ENCODE measurements around the gene TOB1. TPM values are rescaled to one million over a fixed set of nuclear protein-coding genes. Genes with fewer than 3 reads are reported as not detected.
A peak's percentile ranks its signal among the peaks of the same experiment; 100 is the strongest.

Gene TOB1
- total RNA-seq, 4 donors from 2014 or later: 26.7 to 34.4 (median 31.0) TPM

- TF ChIP-seq POLR2A (IDR thresholded peaks at IDR 0.05; ENCODE audit: low read depth) (no peak), POLR2AphosphoS5 (IDR thresholded peaks at IDR 0.05) (no peak), EP300 (IDR thresholded peaks at IDR 0.05) (no peak), CTCF (IDR thresholded peaks at IDR 0.05) (no peak)
- Histone ChIP-seq H3K27ac (replicated peaks in 1 of 4) (peak overlapping the region; percentile 73 to 79 (median 76)), H3K9me3 (no peaks in the 10 kb centered on the region), H3K4me1 (peaks cover 9 to 19% (median 18%) of the 10 kb centered on the region in 4 donors), H3K36me3 (no peaks in the 10 kb centered on the region), H3K27me3 (no peaks in the 10 kb centered on the region), H3K4me3 (peak overlapping the region in 1 of 4 donors; percentile 44)
- DNase-seq (ENCODE audit: extremely low spot score): peak; percentile 75
- intact Hi-C loops (cut with DNase I): loop anchor here (5.0 kb wide), 1 partner anchor 104 kb away; no protein-coding TSS in a partner anchor
- WGBS: 88% methylated on average over 6 of the region's 6 CpGs
Measured at GRCh38 chr17:50853015-50853615, 13.0 kb downstream of the TOB1 start.

- TF ChIP-seq POLR2A (IDR thresholded peaks at IDR 0.05; ENCODE audit: low read depth) (no peak), POLR2AphosphoS5 (IDR thresholded peaks at IDR 0.05) (no peak), EP300 (IDR thresholded peaks at IDR 0.05) (no peak), CTCF (IDR thresholded peaks at IDR 0.05) (no peak)
- peaks cover 9 to 19% (median 18%) of the 10 kb centered on the region in 4 donors for H3K4me1 ChIP-seq
- H3K27me3 ChIP-seq: no peaks in the 10 kb centered on the region
- H3K9me3 ChIP-seq: no peaks in the 10 kb centered on the region
- DNase-seq (ENCODE audit: extremely low spot score): no peak
- intact Hi-C loops (cut with DNase I): loop anchor here (5.0 kb wide), 1 partner anchor 107 kb away; no protein-coding TSS in a partner anchor
- no peak overlapping the region for H3K27ac ChIP-seq (replicated peaks in 1 of 4)
- no peak overlapping the region for H3K4me3 ChIP-seq
- H3K36me3 ChIP-seq: no peaks in the 10 kb centered on the region
- 80% methylated on average over 7 of the region's 7 CpGs for WGBS
Measured at GRCh38 chr17:50850640-50851039, 15.5 kb downstream of the TOB1 start.

- Histone ChIP-seq H3K36me3 (no peaks in the 10 kb centered on the region), H3K9me3 (no peaks in the 10 kb centered on the region), H3K27me3 (no peaks in the 10 kb centered on the region), H3K4me1 (peaks cover 9 to 19% (median 18%) of the 10 kb centered on the region in 4 donors), H3K27ac (replicated peaks in 1 of 4) (no peak overlapping the region), H3K4me3 (no peak overlapping the region)
- no peak for DNase-seq (ENCODE audit: extremely low spot score)
- intact Hi-C loops (cut with DNase I): loop anchor here (10.0 kb wide), 1 partner anchor 364 kb away; no protein-coding TSS in a partner anchor
- 72% methylated on average over 2 of the region's 2 CpGs for WGBS
- no peak for TF ChIP-seq POLR2A (IDR thresholded peaks at IDR 0.05; ENCODE audit: low read depth)
- TF ChIP-seq EP300 (IDR thresholded peaks at IDR 0.05): no peak
- no peak for TF ChIP-seq CTCF (IDR thresholded peaks at IDR 0.05)
- no peak for TF ChIP-seq POLR2AphosphoS5 (IDR thresholded peaks at IDR 0.05)
Measured at GRCh38 chr17:50848711-50849110, 17.4 kb downstream of the TOB1 start.

GRCh38 chr17:50848039-50848438 is 18.1 kb downstream of the TOB1 start:
- H3K27ac ChIP-seq (replicated peaks in 1 of 4): no peak overlapping the region
- no peaks in the 10 kb centered on the region for H3K36me3 ChIP-seq
- H3K4me3 ChIP-seq: no peak overlapping the region
- WGBS: 95% methylated on average over 3 of the region's 3 CpGs
- TF ChIP-seq EP300 (IDR thresholded peaks at IDR 0.05) (no peak), POLR2AphosphoS5 (IDR thresholded peaks at IDR 0.05) (no peak), CTCF (IDR thresholded peaks at IDR 0.05) (no peak), POLR2A (IDR thresholded peaks at IDR 0.05; ENCODE audit: low read depth) (no peak)
- no peaks in the 10 kb centered on the region for H3K27me3 ChIP-seq
- H3K9me3 ChIP-seq: no peaks in the 10 kb centered on the region
- H3K4me1 ChIP-seq: peaks cover 9 to 16% (median 15%) of the 10 kb centered on the region in 4 donors
- intact Hi-C loops (cut with DNase I): loop anchor here (10.0 kb wide), 1 partner anchor 363 kb away; no protein-coding TSS in a partner anchor
- peak; percentile 55 for DNase-seq (ENCODE audit: extremely low spot score)
